Glomerular visceral epithelial cell (primary cell): ENCODE measurements around the gene DNM1L.

ENCODE experiments used
- DNase-seq: peaks from one replicate; pipeline ENCODE4 v3.0.0-alpha.2; 2016; ENCODE audit errors: extremely low spot score

Gene DNM1L

GRCh38 chr12:32679091-32679919 is at the start of gene DNM1L:
Gene DNM1L, plus strand, starts transcription at chr12:32679301. Its CDS starts 63 bp downstream, at chr12:32679364.
- peak; percentile 95 for DNase-seq

GRCh38 chr12:32641287-32641901 is 37.7 kb upstream of the DNM1L start:
- DNase-seq, result no peak

- no peak for DNase-seq
Observed at GRCh38 chr12:32644431-32644830, 34.7 kb upstream of the DNM1L start.

- DNase-seq, result no peak
Observed at GRCh38 chr12:32647275-32647674, 31.8 kb upstream of the DNM1L start.

- DNase-seq, result no peak
Observed at GRCh38 chr12:32650508-32650907, 28.6 kb upstream of the DNM1L start.

- DNase-seq, result no peak
Observed at GRCh38 chr12:32651151-32651955, 27.7 kb upstream of the DNM1L start.

GRCh38 chr12:32651956-32652210 is 27.2 kb upstream of the DNM1L start:
- no peak for DNase-seq

GRCh38 chr12:32659908-32660440 is 19.1 kb upstream of the DNM1L start:
- DNase-seq, result no peak

GRCh38 chr12:32661706-32662105 is 17.4 kb upstream of the DNM1L start:
- DNase-seq, result no peak

GRCh38 chr12:32662665-32663064 is 16.4 kb upstream of the DNM1L start:
- no peak for DNase-seq

- no peak for DNase-seq
Observed at GRCh38 chr12:32666018-32666417, 13.1 kb upstream of the DNM1L start.

- no peak for DNase-seq
Observed at GRCh38 chr12:32669584-32669983, 9.5 kb upstream of the DNM1L start.

- peak; percentile 55 for DNase-seq
Observed at GRCh38 chr12:32671930-32672780, 6.9 kb upstream of the DNM1L start.

- DNase-seq, result no peak
Observed at GRCh38 chr12:32679920-32680237, 778 bp downstream of the DNM1L start.

- no peak for DNase-seq
Observed at GRCh38 chr12:32680787-32681186, 1.7 kb downstream of the DNM1L start.

GRCh38 chr12:32681272-32681671 is 2.2 kb downstream of the DNM1L start:
- no peak for DNase-seq

- no peak for DNase-seq
Observed at GRCh38 chr12:32686340-32686739, 7.2 kb downstream of the DNM1L start.

- no peak for DNase-seq
Observed at GRCh38 chr12:32688786-32689185, 9.7 kb downstream of the DNM1L start.

- DNase-seq, result no peak
Observed at GRCh38 chr12:32690927-32691326, 11.8 kb downstream of the DNM1L start.

GRCh38 chr12:32692358-32692757 is 13.3 kb downstream of the DNM1L start:
- no peak for DNase-seq

- DNase-seq, result no peak
Observed at GRCh38 chr12:32693036-32693435, 13.9 kb downstream of the DNM1L start.

- no peak for DNase-seq
Observed at GRCh38 chr12:32695787-32696186, 16.7 kb downstream of the DNM1L start.
